HTERT RPE-1 (cell line): Measurements from ENCODE around the gene NPFFR1.
"Not testable (repeated sequence)": the region's sequence is repeated elsewhere in the genome, so short reads cannot be mapped to it uniquely, and the experiment has no call there.

Experiments used
- in situ Hi-C: fragments of 300-500 bp; cut with MboI; formaldehyde crosslinking; loops from 4 replicates; pipeline ENCODE4 v1.14.3; 2020; ENCODE audit warnings: low sequenced_read_pairs

NPFFR1 gene

DNA sequence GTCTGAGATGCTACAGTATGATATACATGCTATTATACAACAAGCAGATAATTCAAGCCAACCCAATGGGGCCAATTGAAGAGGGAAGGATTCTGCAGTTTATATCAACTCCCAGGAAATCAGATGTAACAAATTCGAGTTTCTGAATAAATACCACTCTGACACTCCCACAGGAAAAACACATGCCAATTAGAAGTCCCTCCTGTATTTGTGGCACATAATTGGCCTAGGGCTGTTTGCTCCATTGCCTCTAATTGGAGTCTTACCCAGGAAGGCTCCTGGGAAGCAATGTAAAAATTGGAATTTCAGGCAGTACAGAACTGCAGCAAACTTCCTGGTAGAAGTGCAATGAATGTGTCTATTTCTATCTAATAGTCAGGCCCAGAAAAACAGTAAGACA lies 55.3 kb downstream of the NPFFR1 start:
- in situ Hi-C loops, result no loop called here

GRCh38 chr10:70227548-70228320 lies 56.1 kb downstream of the NPFFR1 start:
- in situ Hi-C loops, result no loop called here

- in situ Hi-C loops, result no loop called here
Observed at GRCh38 chr10:70223728-70224127, 60.1 kb downstream of the NPFFR1 start.

DNA sequence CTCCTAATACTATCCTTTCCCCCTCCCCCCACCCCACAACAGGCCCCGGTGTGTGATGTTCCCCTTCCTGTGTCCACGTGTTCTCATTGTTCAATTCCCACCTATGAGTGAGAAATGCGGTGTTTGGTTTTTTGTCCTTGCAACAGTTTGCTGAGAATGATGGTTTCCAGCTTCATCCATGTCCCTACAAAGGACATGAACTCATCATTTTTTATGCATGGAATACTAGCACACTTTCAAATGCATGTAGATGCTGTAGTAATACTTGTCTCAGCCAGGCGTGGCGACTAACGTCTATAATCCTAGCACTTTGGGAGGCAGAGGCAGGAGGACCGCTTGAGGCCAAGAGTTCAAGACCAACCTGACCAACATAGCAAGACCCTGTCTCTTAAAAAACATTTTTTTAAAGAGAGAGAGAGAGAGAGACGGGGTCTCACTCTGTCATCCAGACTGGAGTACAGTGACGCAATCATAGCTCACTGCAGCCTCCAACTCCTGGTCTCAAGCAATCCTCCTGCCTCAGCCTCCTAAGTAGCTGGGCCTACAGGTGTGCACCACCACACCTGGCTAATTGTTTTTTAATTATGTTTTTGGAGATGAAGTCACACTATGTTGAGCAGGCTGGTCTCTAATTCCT lies 60.9 kb downstream of the NPFFR1 start:
- in situ Hi-C loops, result not testable (repeated sequence)

DNA sequence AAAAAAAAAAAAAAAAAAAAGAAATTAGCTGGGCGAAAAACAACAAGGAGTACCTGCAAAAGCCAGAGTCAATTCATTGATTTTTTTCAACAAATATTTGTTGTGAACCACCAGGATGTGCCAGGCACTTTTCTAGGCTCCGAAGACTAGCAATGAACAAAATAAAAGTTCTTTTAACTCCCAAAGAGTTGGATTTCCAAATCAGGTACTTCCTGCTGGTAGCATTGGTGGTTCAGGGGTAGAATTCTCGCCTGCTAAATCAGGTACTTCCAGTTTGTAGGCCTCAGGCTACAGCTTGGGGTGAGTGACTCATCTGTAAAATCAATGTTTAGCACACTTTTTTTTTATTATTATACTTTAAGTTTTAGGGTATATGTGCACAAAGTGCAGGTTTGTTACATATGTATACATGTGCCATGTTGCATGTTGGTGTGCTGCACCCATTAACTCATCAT lies 61.4 kb downstream of the NPFFR1 start:
- in situ Hi-C loops, result no loop called here

GRCh38 chr10:70221030-70221429 lies 62.8 kb downstream of the NPFFR1 start:
- in situ Hi-C loops, result no loop called here

GRCh38 chr10:70212879-70213278 lies 70.9 kb downstream of the NPFFR1 start:
- in situ Hi-C loops, result no loop called here

GRCh38 chr10:70212277-70212676 lies 71.5 kb downstream of the NPFFR1 start:
- in situ Hi-C loops, result no loop called here

DNA sequence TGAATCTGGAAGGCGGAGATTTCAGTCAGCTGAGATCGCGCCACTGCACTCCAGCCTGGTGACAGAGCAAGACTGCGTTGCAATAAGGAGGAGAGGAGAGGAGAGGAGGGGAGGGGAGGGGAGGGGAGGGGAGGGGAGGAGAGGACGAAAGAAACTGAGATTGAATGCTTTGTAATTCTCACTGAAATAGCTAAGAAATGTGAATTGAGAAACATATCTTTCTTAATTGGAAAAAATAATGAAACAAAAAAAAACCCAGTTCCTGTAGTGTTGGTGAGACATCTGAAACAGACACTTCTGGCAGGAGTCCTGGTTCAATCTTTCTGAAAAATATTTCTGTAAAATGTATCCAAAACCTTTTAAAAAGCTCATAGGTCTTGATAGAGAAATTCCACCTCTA lies 77.0 kb downstream of the NPFFR1 start:
- in situ Hi-C loops, result no loop called here

GRCh38 chr10:70201105-70201504 lies 82.7 kb downstream of the NPFFR1 start:
- in situ Hi-C loops, result no loop called here

DNA sequence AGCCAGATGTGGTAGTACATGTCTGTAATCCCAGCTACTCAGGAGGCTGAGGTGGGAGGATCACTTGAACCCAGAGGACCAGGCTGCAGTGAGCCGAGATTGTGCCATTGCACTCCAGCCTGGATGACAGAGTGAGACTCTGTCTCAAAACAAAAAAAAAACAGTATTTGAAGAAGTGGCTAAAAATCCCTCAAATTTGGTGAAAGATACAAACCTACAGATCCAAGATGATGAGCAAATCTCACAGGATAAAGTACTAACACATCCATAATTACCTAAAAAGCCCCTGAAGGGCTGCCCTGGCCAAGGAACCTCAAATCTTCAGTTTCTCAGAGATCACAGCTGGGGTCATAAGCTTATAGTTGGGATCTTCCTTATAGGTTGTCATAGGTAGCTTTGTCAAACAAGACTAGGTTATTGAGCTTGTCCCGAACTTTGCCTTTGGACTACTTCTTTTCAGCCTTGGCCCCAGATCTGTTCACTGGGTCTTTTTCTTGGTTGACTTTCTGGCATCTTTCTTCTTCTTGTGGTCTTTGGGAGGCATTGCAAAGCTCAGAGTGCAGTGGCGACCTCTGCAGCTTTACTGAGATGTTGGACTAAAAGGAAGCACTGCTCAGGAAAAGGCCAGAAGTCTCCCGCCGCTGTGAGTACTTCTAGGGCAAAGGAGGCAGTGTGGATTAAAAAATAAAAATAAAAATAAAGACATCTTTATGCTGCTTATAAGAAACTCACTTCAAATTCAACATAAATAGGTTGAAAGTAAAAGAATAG lies 84.9 kb downstream of the NPFFR1 start:
- in situ Hi-C loops, result no loop called here
